ENCODE results near the gene NPAS3.

NPAS3 gene

GRCh38 chr14:33836900-33837577, 898.4 kb downstream of the NPAS3 start:
- no peak for DNase-seq (ENCODE audit: low spot score)

GRCh38 chr14:33837943-33838683, 899.4 kb downstream of the NPAS3 start:
- DNase-seq (ENCODE audit: low spot score), result no peak

GRCh38 chr14:33839193-33840076, 900.8 kb downstream of the NPAS3 start:
- peak; percentile 44 for DNase-seq (ENCODE audit: low spot score)

- DNase-seq (ENCODE audit: low spot score), result no peak
Observed at GRCh38 chr14:33840797-33841196, 902.1 kb downstream of the NPAS3 start.

- DNase-seq (ENCODE audit: low spot score), result no peak
Observed at GRCh38 chr14:33842299-33842698, 903.6 kb downstream of the NPAS3 start.

- DNase-seq (ENCODE audit: low spot score), result no peak
Observed at GRCh38 chr14:33844118-33844517, 905.4 kb downstream of the NPAS3 start.

GRCh38 chr14:33846100-33846824, 907.6 kb downstream of the NPAS3 start:
- no peak for DNase-seq (ENCODE audit: low spot score)

GRCh38 chr14:33847066-33847465, 908.4 kb downstream of the NPAS3 start:
- DNase-seq (ENCODE audit: low spot score), result no peak

- no peak for DNase-seq (ENCODE audit: low spot score)
Observed at GRCh38 chr14:33848009-33848408, 909.3 kb downstream of the NPAS3 start.

- DNase-seq (ENCODE audit: low spot score), result peak; percentile 49
Observed at GRCh38 chr14:33848706-33849454, 910.2 kb downstream of the NPAS3 start.

- no peak for DNase-seq (ENCODE audit: low spot score)
Observed at GRCh38 chr14:33849455-33849801, 910.7 kb downstream of the NPAS3 start.

- no peak for DNase-seq (ENCODE audit: low spot score)
Observed at GRCh38 chr14:33850826-33851225, 912.1 kb downstream of the NPAS3 start.

GRCh38 chr14:33851366-33851765, 912.7 kb downstream of the NPAS3 start:
- no peak for DNase-seq (ENCODE audit: low spot score)

GRCh38 chr14:33851931-33852330, 913.3 kb downstream of the NPAS3 start:
- no peak for DNase-seq (ENCODE audit: low spot score)
